ENCODE data around the gene DRC3.
"Not testable (repeated sequence)": the region's sequence is repeated elsewhere in the genome, so short reads cannot be mapped to it uniquely, and the experiment has no call there.

The DRC3 gene

DNA sequence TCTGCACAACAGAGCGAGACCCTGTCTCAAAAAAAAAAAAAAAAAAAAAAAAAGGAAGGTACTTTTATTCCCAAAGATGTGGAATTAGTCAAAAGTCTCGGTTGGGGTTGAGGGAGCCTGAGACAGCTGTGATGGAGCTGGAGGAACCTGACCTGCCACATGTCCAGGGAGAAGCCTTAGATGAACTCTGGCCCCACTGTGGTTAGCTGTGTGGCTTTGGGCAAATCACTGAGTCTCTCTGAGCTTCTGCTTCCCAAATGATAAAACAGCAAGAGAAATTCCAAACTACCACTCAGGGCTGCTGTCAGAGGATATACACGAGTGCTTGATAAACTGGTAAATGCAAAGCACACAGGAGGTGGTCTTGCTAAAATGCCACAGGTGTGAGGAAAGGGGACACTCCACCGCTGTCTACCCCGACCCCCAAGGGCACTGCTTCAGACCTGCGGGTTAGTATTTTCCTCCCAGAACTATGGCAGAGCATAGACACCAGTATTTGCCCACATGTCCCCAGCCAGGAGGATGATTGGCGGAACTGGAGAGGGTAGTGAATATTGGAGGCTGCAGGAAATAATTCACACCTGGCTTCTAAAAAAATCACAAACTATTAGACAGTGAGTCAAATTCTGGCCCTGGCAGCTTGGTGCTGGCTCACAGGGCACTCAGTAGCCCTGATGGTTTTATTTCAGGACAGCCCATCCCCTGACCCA is 14.7 kb downstream of the DRC3 start:
- Histone ChIP-seq H3K9me3 (ENCODE audit: low read length) (no peaks in the 10 kb centered on the region), H3K4me1 (ENCODE audit: insufficient read depth, low read length) (no peaks in the 10 kb centered on the region), H3K27ac (ENCODE audit: low read depth, low read length) (no peak overlapping the region), H3K27me3 (ENCODE audit: control insufficient read depth in 1 of 2, insufficient read depth in 2 of 2, low read length in 2 of 2) (no peaks in the 10 kb centered on the region), H3K36me3 (ENCODE audit: insufficient read depth, low read length) (peaks cover 6% of the 10 kb centered on the region), H3K9ac (ENCODE audit: low read length) (no peak overlapping the region), H3K4me3 (ENCODE audit: low read depth in 1 of 2, low read length in 2 of 2) (no peak overlapping the region)

GRCh38 chr17:17987901-17988300 is 15.2 kb downstream of the DRC3 start:
- peaks cover 8% of the 10 kb centered on the region for H3K36me3 ChIP-seq (ENCODE audit: insufficient read depth, low read length)
- H3K27ac ChIP-seq (ENCODE audit: low read depth, low read length), result no peak overlapping the region
- H3K9me3 ChIP-seq (ENCODE audit: low read length), result no peaks in the 10 kb centered on the region
- no peaks in the 10 kb centered on the region for H3K4me1 ChIP-seq (ENCODE audit: insufficient read depth, low read length)
- no peaks in the 10 kb centered on the region for H3K27me3 ChIP-seq (ENCODE audit: control insufficient read depth in 1 of 2, insufficient read depth in 2 of 2, low read length in 2 of 2)
- no peak overlapping the region for H3K4me3 ChIP-seq (ENCODE audit: low read depth in 1 of 2, low read length in 2 of 2)
- H3K9ac ChIP-seq (ENCODE audit: low read length), result no peak overlapping the region

DNA sequence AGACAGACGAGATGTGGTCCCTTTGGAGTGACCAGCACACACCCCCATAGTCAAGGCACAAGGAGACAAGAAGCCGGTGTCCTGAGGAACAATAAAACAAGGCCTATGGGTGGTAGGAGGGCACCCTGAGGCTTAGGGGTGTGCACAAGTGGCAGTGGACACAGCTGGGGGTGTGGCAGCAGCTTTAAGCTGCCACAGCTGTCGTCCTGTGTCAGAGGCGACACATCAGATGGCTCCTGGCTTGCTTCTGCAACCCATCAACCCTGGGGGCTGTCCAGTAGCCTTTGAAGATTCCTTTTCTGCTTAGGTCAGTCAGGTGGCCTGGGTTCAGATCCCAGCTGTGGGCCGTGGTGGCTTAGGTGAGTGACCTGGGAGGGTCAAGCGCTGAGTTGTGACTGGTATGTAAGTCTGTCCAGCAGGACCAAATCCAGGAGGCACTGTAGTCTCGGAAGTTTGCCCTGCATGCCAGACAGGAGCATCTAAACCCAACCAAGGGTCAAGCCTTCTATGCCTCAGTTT is 15.8 kb downstream of the DRC3 start:
- Histone ChIP-seq H3K27ac (ENCODE audit: low read depth, low read length) (no peak overlapping the region), H3K9me3 (ENCODE audit: low read length) (no peaks in the 10 kb centered on the region), H3K36me3 (ENCODE audit: insufficient read depth, low read length) (peaks cover 9% of the 10 kb centered on the region), H3K27me3 (ENCODE audit: control insufficient read depth in 1 of 2, insufficient read depth in 2 of 2, low read length in 2 of 2) (no peaks in the 10 kb centered on the region), H3K9ac (ENCODE audit: low read length) (no peak overlapping the region), H3K4me3 (ENCODE audit: low read depth in 1 of 2, low read length in 2 of 2) (no peak overlapping the region), H3K4me1 (ENCODE audit: insufficient read depth, low read length) (no peaks in the 10 kb centered on the region)

DNA sequence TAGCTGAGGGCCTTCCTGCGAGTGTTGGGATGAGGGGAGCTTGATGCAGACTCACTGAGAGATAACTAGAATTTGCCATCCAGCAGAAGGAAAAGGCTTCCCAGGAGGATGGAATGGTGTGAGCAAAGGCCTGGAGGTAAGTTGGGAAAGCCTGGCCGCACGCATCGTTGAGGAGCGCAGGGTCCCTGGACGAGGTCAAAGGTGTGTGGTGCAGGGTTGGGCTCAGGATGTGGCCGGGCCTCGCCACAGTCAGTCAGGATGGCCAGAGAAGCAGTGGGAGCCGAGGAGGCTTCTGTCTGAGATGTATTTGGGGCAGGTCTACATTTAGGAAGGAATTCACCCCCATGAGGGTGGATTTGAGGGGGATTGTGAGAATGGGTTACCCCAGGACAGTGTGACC is 16.4 kb downstream of the DRC3 start:
- Histone ChIP-seq H3K27ac (ENCODE audit: low read depth, low read length) (no peak overlapping the region), H3K9ac (ENCODE audit: low read length) (no peak overlapping the region), H3K27me3 (ENCODE audit: control insufficient read depth in 1 of 2, insufficient read depth in 2 of 2, low read length in 2 of 2) (no peaks in the 10 kb centered on the region), H3K9me3 (ENCODE audit: low read length) (no peaks in the 10 kb centered on the region), H3K4me3 (ENCODE audit: low read depth in 1 of 2, low read length in 2 of 2) (no peak overlapping the region), H3K4me1 (ENCODE audit: insufficient read depth, low read length) (no peaks in the 10 kb centered on the region), H3K36me3 (ENCODE audit: insufficient read depth, low read length) (peaks cover 9% of the 10 kb centered on the region)

DNA sequence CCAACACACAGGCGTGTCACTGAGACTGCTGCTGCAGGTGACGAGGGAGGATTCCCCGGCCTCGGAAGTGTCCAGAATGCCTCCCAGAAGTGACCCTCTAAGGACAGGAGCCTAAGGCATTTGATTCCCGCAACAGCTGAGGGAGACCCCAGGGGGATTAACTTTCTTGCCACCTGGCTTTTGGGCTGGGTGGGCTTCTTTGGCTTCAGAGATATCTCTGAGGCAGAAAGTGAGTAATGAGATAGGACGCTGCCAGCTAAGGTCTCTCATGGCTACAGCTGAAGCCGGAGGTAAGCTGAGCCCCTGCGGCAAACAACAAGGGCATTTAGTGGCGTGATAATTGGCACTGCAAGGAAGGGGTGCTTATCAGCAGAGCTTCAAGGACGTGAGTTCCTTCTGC is 17.0 kb downstream of the DRC3 start:
- Histone ChIP-seq H3K4me1 (ENCODE audit: insufficient read depth, low read length) (no peaks in the 10 kb centered on the region), H3K4me3 (ENCODE audit: low read depth in 1 of 2, low read length in 2 of 2) (no peak overlapping the region), H3K9me3 (ENCODE audit: low read length) (no peaks in the 10 kb centered on the region), H3K36me3 (ENCODE audit: insufficient read depth, low read length) (peaks cover 9% of the 10 kb centered on the region), H3K9ac (ENCODE audit: low read length) (no peak overlapping the region), H3K27ac (ENCODE audit: low read depth, low read length) (no peak overlapping the region), H3K27me3 (ENCODE audit: control insufficient read depth in 1 of 2, insufficient read depth in 2 of 2, low read length in 2 of 2) (no peaks in the 10 kb centered on the region)

GRCh38 chr17:17990282-17990681 is 17.6 kb downstream of the DRC3 start:
- Histone ChIP-seq H3K27me3 (ENCODE audit: control insufficient read depth in 1 of 2, insufficient read depth in 2 of 2, low read length in 2 of 2) (no peaks in the 10 kb centered on the region), H3K4me1 (ENCODE audit: insufficient read depth, low read length) (no peaks in the 10 kb centered on the region), H3K9ac (ENCODE audit: low read length) (no peak overlapping the region), H3K27ac (ENCODE audit: low read depth, low read length) (no peak overlapping the region), H3K4me3 (ENCODE audit: low read depth in 1 of 2, low read length in 2 of 2) (no peak overlapping the region), H3K9me3 (ENCODE audit: low read length) (no peaks in the 10 kb centered on the region), H3K36me3 (ENCODE audit: insufficient read depth, low read length) (peaks cover 9% of the 10 kb centered on the region)

- Histone ChIP-seq H3K36me3 (ENCODE audit: insufficient read depth, low read length) (peaks cover 8% of the 10 kb centered on the region), H3K4me1 (ENCODE audit: insufficient read depth, low read length) (no peaks in the 10 kb centered on the region), H3K9me3 (ENCODE audit: low read length) (no peaks in the 10 kb centered on the region), H3K9ac (ENCODE audit: low read length) (no peak overlapping the region), H3K27me3 (ENCODE audit: control insufficient read depth in 1 of 2, insufficient read depth in 2 of 2, low read length in 2 of 2) (no peaks in the 10 kb centered on the region), H3K27ac (ENCODE audit: low read depth, low read length) (no peak overlapping the region), H3K4me3 (ENCODE audit: low read depth in 1 of 2, low read length in 2 of 2) (no peak overlapping the region)
These were observed 20.7 kb downstream of the DRC3 start for GRCh38 chr17:17993366-17993765.

DNA sequence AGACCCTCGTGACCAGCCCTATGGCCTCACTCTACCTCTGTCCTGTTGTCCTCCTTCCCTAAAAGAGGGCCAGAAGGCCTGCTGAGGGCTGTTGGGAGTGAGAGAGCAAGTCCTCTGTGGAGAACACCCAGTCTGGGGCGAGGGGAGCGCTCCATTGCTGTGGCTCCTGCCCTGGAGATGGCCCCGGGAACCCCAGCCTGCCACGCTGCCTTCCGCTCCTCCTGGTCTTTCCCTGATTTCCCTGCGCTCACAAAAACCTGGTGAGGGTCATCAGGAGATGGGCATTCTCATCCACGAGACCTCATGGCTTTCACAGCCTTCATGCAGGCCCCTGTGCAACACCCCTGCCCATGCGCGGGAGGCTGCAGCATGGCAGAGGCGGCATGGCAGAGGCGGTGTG is 21.2 kb downstream of the DRC3 start:
- no peak overlapping the region for H3K27ac ChIP-seq (ENCODE audit: low read depth, low read length)
- no peaks in the 10 kb centered on the region for H3K27me3 ChIP-seq (ENCODE audit: control insufficient read depth in 1 of 2, insufficient read depth in 2 of 2, low read length in 2 of 2)
- no peak overlapping the region for H3K4me3 ChIP-seq (ENCODE audit: low read depth in 1 of 2, low read length in 2 of 2)
- H3K9me3 ChIP-seq (ENCODE audit: low read length), result no peaks in the 10 kb centered on the region
- no peaks in the 10 kb centered on the region for H3K4me1 ChIP-seq (ENCODE audit: insufficient read depth, low read length)
- H3K36me3 ChIP-seq (ENCODE audit: insufficient read depth, low read length), result peaks cover 4% of the 10 kb centered on the region
- no peak overlapping the region for H3K9ac ChIP-seq (ENCODE audit: low read length)

DNA sequence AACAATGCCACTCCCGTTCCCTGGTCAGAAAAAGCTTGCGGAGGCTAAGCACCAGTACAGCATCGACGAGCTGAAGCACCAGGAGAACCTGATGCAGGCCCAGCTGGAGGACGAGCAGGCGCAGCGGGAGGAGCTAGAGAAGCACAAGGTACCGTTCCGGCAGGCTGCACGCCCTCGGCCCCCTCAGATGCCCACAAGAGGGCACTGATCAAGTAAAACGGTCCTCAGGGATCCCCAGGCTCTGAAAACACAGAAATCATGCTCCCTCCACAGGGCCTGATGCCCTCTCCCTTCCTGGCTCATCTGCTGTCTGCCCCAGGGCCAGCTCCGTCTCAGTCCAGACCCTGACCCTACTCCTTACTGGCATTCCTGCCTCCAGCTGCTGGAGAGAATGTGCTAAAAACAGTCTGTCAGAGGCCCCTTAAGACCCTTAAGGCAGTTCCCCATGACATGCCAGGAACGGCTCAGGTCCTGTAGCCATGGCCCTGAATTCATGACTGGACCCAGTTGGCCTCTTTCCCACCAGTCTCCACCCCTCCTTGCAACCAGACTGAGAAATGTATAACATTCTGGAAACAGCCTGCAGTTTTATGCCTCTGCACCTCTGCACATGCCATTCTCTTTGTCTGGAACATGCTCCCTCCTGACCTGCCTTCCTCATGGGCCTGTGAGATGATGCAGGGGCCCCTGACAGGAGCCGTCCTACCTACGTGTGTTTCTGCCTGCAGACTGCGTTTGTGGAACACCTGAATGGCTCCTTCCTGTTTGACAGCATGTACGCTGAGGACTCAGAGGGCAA is 21.8 kb downstream of the DRC3 start:
- Histone ChIP-seq H3K4me3 (ENCODE audit: low read depth in 1 of 2, low read length in 2 of 2) (no peak overlapping the region), H3K9ac (ENCODE audit: low read length) (no peak overlapping the region), H3K27ac (ENCODE audit: low read depth, low read length) (no peak overlapping the region)

GRCh38 chr17:17995887-17996286 is 23.2 kb downstream of the DRC3 start:
- not testable (repeated sequence) for H3K4me1 ChIP-seq (ENCODE audit: insufficient read depth, low read length); H3K36me3 ChIP-seq (ENCODE audit: insufficient read depth, low read length); H3K9ac ChIP-seq (ENCODE audit: low read length); H3K27ac ChIP-seq (ENCODE audit: low read depth, low read length); H3K27me3 ChIP-seq (ENCODE audit: control insufficient read depth in 1 of 2, insufficient read depth in 2 of 2, low read length in 2 of 2); H3K9me3 ChIP-seq (ENCODE audit: low read length); H3K4me3 ChIP-seq (ENCODE audit: low read depth in 1 of 2, low read length in 2 of 2)

More for the DNA sequence above, 21.8 kb downstream of the DRC3 start:
- H3K36me3 ChIP-seq (ENCODE audit: insufficient read depth, low read length), result peaks cover 4% of the 10 kb centered on the region
- no peaks in the 10 kb centered on the region for H3K4me1 ChIP-seq (ENCODE audit: insufficient read depth, low read length)
- H3K9me3 ChIP-seq (ENCODE audit: low read length), result no peaks in the 10 kb centered on the region
- no peaks in the 10 kb centered on the region for H3K27me3 ChIP-seq (ENCODE audit: control insufficient read depth in 1 of 2, insufficient read depth in 2 of 2, low read length in 2 of 2)

DNA sequence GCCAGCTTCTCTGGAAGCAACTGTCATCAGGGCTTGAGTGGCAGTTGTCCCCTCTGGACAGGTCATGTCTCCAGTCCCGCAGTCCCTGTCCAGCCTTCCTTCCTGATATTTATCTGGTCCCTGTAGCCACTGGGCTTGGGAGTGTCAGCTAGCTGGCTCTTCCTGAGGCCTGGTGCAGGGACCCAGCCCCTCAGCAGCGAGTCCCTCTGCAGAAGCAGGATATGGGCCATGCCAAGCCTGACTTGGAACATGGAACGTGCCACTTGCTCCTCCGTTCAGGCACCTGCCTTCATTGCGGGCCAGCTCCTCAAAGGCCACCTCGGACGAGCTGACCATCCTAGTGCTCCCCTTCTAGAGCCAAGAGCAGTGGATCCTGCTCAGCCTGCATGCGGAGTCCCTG is 26.3 kb downstream of the DRC3 start:
- Histone ChIP-seq H3K9me3 (ENCODE audit: low read length) (no peaks in the 10 kb centered on the region), H3K27me3 (ENCODE audit: control insufficient read depth in 1 of 2, insufficient read depth in 2 of 2, low read length in 2 of 2) (no peaks in the 10 kb centered on the region), H3K4me1 (ENCODE audit: insufficient read depth, low read length) (no peaks in the 10 kb centered on the region), H3K36me3 (ENCODE audit: insufficient read depth, low read length) (no peaks in the 10 kb centered on the region), H3K9ac (ENCODE audit: low read length) (no peak overlapping the region), H3K27ac (ENCODE audit: low read depth, low read length) (no peak overlapping the region), H3K4me3 (ENCODE audit: low read depth in 1 of 2, low read length in 2 of 2) (no peak overlapping the region)
